GM12878 (cell line): ENCODE measurements around the gene NEBL. TPM values are rescaled to one million over a fixed set of nuclear protein-coding genes. Genes with fewer than 3 reads are reported as not detected.

Source experiments
- ATAC-seq: fragments of 200-7000 bp; cut with Tn5 transposase; 3 replicates; pipeline ENCODE4 v1.9.1; 2020; ENCODE audit warnings: mild to moderate bottlenecking, moderate library complexity
- BruUV-seq: library from RNA; stranded (reverse); fragments of 400-500 nt; replicated peaks from 2 replicates; lab custom pipeline; 2021; lab: Mats Ljungman, UMichigan
- CTCF ChIA-PET: fragments of 300-600 bp; sonication (Branson Sonifier 250); formaldehyde crosslinking; extraction: SDS; loops from one replicate; lab custom pipeline; 2021; ENCODE audit warnings: inconsistent platforms; lab: Yijun Ruan, JAX
- POLR2A ChIA-PET: fragments of 350-600 bp; formaldehyde crosslinking; extraction: SDS; loops from one replicate; lab custom pipeline; 2021; ENCODE audit warnings: inconsistent platforms; lab: Charles Lee
- RAD21 ChIA-PET: fragments of 300-600 bp; sonication (Branson Sonifier 250); formaldehyde crosslinking; loops from one replicate; lab custom pipeline; 2023; ENCODE audit warnings: antibody characterized with exemption; ENCODE audit not compliant: unreplicated experiment; lab: Charles Lee
- SMC1A ChIA-PET: fragments of 300-600 bp; sonication (Branson Sonifier 250); formaldehyde crosslinking; loops from one replicate; lab custom pipeline; 2023; ENCODE audit not compliant: unreplicated experiment, uncharacterized antibody; lab: Charles Lee
- DNase-seq: peaks from one replicate; pipeline ENCODE4 v3.0.0-alpha.2; 2011; ENCODE audit warnings: low read depth, low spot score
- FAIRE-seq: peaks from 3 replicates; lab custom pipeline; 2011; peaks lifted over from hg19 to GRCh38; lab: Jason Lieb, UNC
- H2AFZ ChIP-seq: 2 replicates; pipeline ENCODE4 v1.6.0; 2011; ENCODE audit warnings: low read depth, low read length, control low read depth; ENCODE audit not compliant: control insufficient read depth
- H3K27ac ChIP-seq: 2 replicates; pipeline ENCODE4 v1.5.1; 2011; ENCODE audit warnings: control low read depth; ENCODE audit not compliant: control insufficient read depth, insufficient read depth
- H3K27me3 ChIP-seq, 2 experiments: replicated peaks in 1 of 2; 2 replicates each; pipeline versions ENCODE4 v1.6.0 to v1.6.1; 2011; ENCODE audit warnings: low read length in 1 of 2; ENCODE audit not compliant: control insufficient read depth in 2 of 2, insufficient read depth in 2 of 2
- H3K36me3 ChIP-seq, 2 experiments: 2 replicates each; pipeline ENCODE4 v1.5.1; 2011; ENCODE audit warnings: low read length in 1 of 2; ENCODE audit not compliant: control insufficient read depth in 2 of 2, insufficient read depth in 2 of 2
- H3K4me1 ChIP-seq: 2 replicates; pipeline ENCODE4 v1.6.1; 2011; ENCODE audit warnings: mild to moderate bottlenecking, low read length, moderate library complexity, mixed read lengths; ENCODE audit not compliant: control insufficient read depth, insufficient read depth
- H3K4me2 ChIP-seq: 2 replicates; pipeline ENCODE4 v1.6.0; 2011; ENCODE audit warnings: control low read depth; ENCODE audit not compliant: control insufficient read depth, insufficient read depth
- H3K4me3 ChIP-seq: fragments of 200-600 bp; sonication (generic); 2 replicates; pipeline ENCODE4 v1.5.1; 2016
- H3K79me2 ChIP-seq: 2 replicates; pipeline ENCODE4 v1.6.0; 2011; ENCODE audit warnings: low read length; ENCODE audit not compliant: control insufficient read depth, insufficient read depth
- H3K9ac ChIP-seq: 2 replicates; pipeline ENCODE4 v1.8.0; 2011; ENCODE audit warnings: low read length, control low read depth, mixed read lengths; ENCODE audit not compliant: control insufficient read depth, insufficient read depth
- H3K9me3 ChIP-seq: replicated peaks from 3 replicates; pipeline ENCODE4 v1.5.1; 2011; ENCODE audit warnings: mild to moderate bottlenecking, low read length; ENCODE audit not compliant: control insufficient read depth, insufficient read depth
- H4K20me1 ChIP-seq: 2 replicates; pipeline ENCODE4 v1.6.0; 2011; ENCODE audit not compliant: control insufficient read depth, insufficient read depth
- CHD4 ChIP-seq: fragments of 200-600 bp; sonication (generic); IDR thresholded peaks from 2 replicates; pipeline ENCODE4 v1.6.1; 2016; ENCODE audit warnings: mild to moderate bottlenecking
- ETV6 ChIP-seq, 2 experiments: fragments of 450-650 bp in 1 of 2; IDR thresholded peaks in 1 of 2; conservative IDR thresholded peaks in 1 of 2; 2 replicates each; pipeline ENCODE4 v1.6.1; 2014; ENCODE audit warnings: antibody characterized with exemption in 1 of 2, borderline replicate concordance in 1 of 2, low read depth in 1 of 2, mild to moderate bottlenecking in 1 of 2, moderate library complexity in 1 of 2
- HDGF ChIP-seq: fragments of 450-650 bp; IDR thresholded peaks from 2 replicates; pipeline ENCODE4 v1.6.1; 2016; ENCODE audit warnings: antibody characterized with exemption
- JUND ChIP-seq: IDR thresholded peaks from 2 replicates; pipeline ENCODE4 v1.6.1; 2012; ENCODE audit warnings: low read depth, mild to moderate bottlenecking, low read length, improper control_type of control experiment, moderate library complexity
- KAT2A ChIP-seq: conservative IDR thresholded peaks from 2 replicates; pipeline ENCODE4 v1.6.1; 2011; ENCODE audit warnings: low read depth, low read length; ENCODE audit not compliant: control insufficient read depth
- MLLT1 ChIP-seq: fragments of 450-650 bp; IDR thresholded peaks from 2 replicates; pipeline ENCODE4 v1.6.1; 2016; ENCODE audit warnings: mild to moderate bottlenecking
- MXI1 ChIP-seq: fragments of 150-350 bp; IDR thresholded peaks from 2 replicates; pipeline ENCODE4 v1.6.1; 2011; ENCODE audit warnings: low read depth, mild to moderate bottlenecking, inconsistent platforms, low read length, improper control_type of control experiment
- MYB ChIP-seq: fragments of 150-350 bp; IDR thresholded peaks from 2 replicates; pipeline ENCODE4 v1.6.1; 2014; ENCODE audit warnings: mild to moderate bottlenecking, low read depth, low read length, borderline replicate concordance
- NFYB ChIP-seq: IDR thresholded peaks from 2 replicates; pipeline ENCODE4 v1.6.1; 2011; ENCODE audit warnings: low read depth, mild to moderate bottlenecking, low read length, improper control_type of control experiment, moderate library complexity; ENCODE audit not compliant: insufficient read depth
- POLR2A ChIP-seq: IDR thresholded peaks from 2 replicates; pipeline ENCODE4 v1.6.1; 2011; ENCODE audit warnings: low read depth, mild to moderate bottlenecking, low read length
- RBBP5 ChIP-seq: fragments of 200-600 bp; sonication (generic); conservative IDR thresholded peaks from 2 replicates; pipeline ENCODE4 v1.6.1; 2016
- RELA ChIP-seq: fragments of 450-650 bp; IDR thresholded peaks from 2 replicates; pipeline ENCODE4 v1.8.0; 2014; ENCODE audit warnings: borderline replicate concordance; ENCODE audit not compliant: partially characterized antibody
- RFX5 ChIP-seq: IDR thresholded peaks from 2 replicates; pipeline ENCODE4 v1.6.1; 2011; ENCODE audit warnings: low read depth, low read length, improper control_type of control experiment
- SKIL ChIP-seq: fragments of 450-650 bp; IDR thresholded peaks from 2 replicates; pipeline ENCODE4 v1.6.1; 2017; ENCODE audit warnings: mild to moderate bottlenecking, low read depth, inconsistent platforms; ENCODE audit not compliant: poor library complexity, severe bottlenecking
- SREBF1 ChIP-seq: IDR thresholded peaks from 2 replicates; pipeline ENCODE4 v1.6.1; 2012; ENCODE audit warnings: mild to moderate bottlenecking, low read length
- TCF3 ChIP-seq: IDR thresholded peaks from 2 replicates; pipeline ENCODE4 v1.6.1; 2012; ENCODE audit warnings: low read depth, mild to moderate bottlenecking, low read length, borderline replicate concordance; ENCODE audit not compliant: insufficient read depth
- WGBS: methylation state at CpG from one replicate; pipeline ENCODE4 v1.1.6; 2016; ENCODE audit warnings: low lambda C conversion rate; ENCODE audit not compliant: insufficient replicate concordance, insufficient coverage; ENCODE audit errors: missing lambda C conversion rate; 5-methylcytosine and 5-hydroxymethylcytosine counted together
- in situ Hi-C: fragments of 300-500 bp; cut with MboI; formaldehyde crosslinking; loops from 9 replicates; pipeline ENCODE4 v1.14.3; 2018; ENCODE audit warnings: mixed read lengths
- intact Hi-C: fragments of 100-400 bp; cut with micrococcal nuclease; formaldehyde crosslinking; loops from one replicate; pipeline ENCODE4 v1.14.2; 2022; ENCODE audit not compliant: unreplicated experiment
- polyA plus RNA-seq, 11 experiments: library from polyadenylated mRNA; depleted of rRNA in 4 of 11; unstranded in 6 of 11; stranded (reverse) in 5 of 11; fragments of >200 nt; fragmentation: Nextera tagmentation in 4 of 11; fragmentation: Illumina TruSeq in 1 of 11; extraction: Ambion mirVana in 4 of 11; extraction: Trizol in 1 of 11; gene quantifications; 1 replicate in 1 of 11; 2 replicates in 10 of 11; pipeline versions ENCODE4 v1.2.1 to v1.2.3, GENCODE V29; 2011 to 2016; ENCODE audit warnings: inconsistent platforms in 2 of 11, missing spikeins in 2 of 11, low read depth in 1 of 11
- total RNA-seq, 4 experiments: library from RNA; depleted of rRNA in 3 of 4; stranded (reverse); fragments of >200 nt in 3 of 4; fragmentation: Illumina TruSeq in 1 of 4; extraction: Trizol in 1 of 4; gene quantifications; 2 replicates each; pipeline versions ENCODE4 v1.2.1 to v1.2.3, GENCODE V29; 2013 to 2021

The NEBL gene
- total and polyA plus RNA-seq, 10 of the 15 experiments (the other 5 are each of a cell fraction or from before 2014, with no cell fraction given), result 0.04 to 0.56 (median 0.11) TPM; not detected in 6

DNA sequence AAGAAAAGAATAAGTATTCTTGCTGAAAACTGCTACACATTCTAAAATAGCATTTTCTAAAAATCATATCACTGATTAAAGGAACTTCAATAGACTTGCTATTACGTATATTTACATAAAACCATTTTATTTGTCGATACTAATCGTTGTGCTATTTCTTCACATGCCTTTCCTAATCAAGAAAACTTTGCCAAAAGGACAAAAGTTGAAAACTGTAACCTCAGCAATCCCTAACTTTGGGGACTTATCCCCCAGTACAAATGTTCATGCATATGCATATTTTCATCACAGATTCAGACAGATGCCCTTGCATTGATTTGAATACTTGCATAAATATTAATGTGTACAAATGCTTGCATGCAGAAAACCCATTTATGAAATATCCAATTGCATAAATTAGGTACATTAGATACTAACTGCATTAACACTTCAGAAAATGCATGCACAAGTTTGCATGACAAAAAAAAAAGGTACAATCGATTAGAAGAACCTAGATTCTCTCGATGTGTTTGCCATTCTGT lies 35.6 kb upstream of the NEBL start:
- POLR2A ChIA-PET, result no interaction called here
- no peak for FAIRE-seq

More for the DNA sequence above, 35.6 kb upstream of the NEBL start:
- no peaks in the 10 kb centered on the region for H3K36me3 ChIP-seq
- RAD21 ChIA-PET, result no interaction called here
- CTCF ChIA-PET, result no interaction called here
- H3K9ac ChIP-seq, result no peak overlapping the region
- no peaks in the 10 kb centered on the region for H4K20me1 ChIP-seq
- H3K4me3 ChIP-seq, result no peak overlapping the region
- ATAC-seq (no peak), DNase-seq (no peak)
- no peak overlapping the region for H3K4me2 ChIP-seq
- no peak for TF ChIP-seq MYB
- no peak for TF ChIP-seq TCF3
- no peak for TF ChIP-seq MLLT1
- no peak for TF ChIP-seq RFX5
- TF ChIP-seq JUND, result no peak
- no peak for TF ChIP-seq MXI1
- TF ChIP-seq POLR2A, result no peak
- no peak for TF ChIP-seq RBBP5
- no peak for TF ChIP-seq KAT2A
- no peak for TF ChIP-seq NFYB
- TF ChIP-seq HDGF, result no peak
- TF ChIP-seq RELA, result no peak
- TF ChIP-seq CHD4, result no peak
- no peak for TF ChIP-seq SREBF1
- TF ChIP-seq SKIL, result no peak
- TF ChIP-seq ETV6 (conservative IDR thresholded peaks at IDR 0.05 in 1 of 2, IDR thresholded peaks at IDR 0.05 in 1 of 2; ENCODE audit: borderline replicate concordance in 1 of 2, low read depth in 1 of 2), result no peak
- no peaks in the 10 kb centered on the region; the same call in 2 of the 3 replicates for H3K9me3 ChIP-seq
- no peaks in the 10 kb centered on the region for H3K27me3 ChIP-seq
- WGBS, result 74% methylated on average over 5 of the region's 5 CpGs
- H3K79me2 ChIP-seq, result no peaks in the 10 kb centered on the region
- no peak overlapping the region for H2AFZ ChIP-seq
- BruUV-seq, result no TSS peak
- intact Hi-C loops, result no loop called here
- no peak overlapping the region for H3K27ac ChIP-seq
- SMC1A ChIA-PET, result no interaction called here
- in situ Hi-C loops, result no loop called here
- H3K4me1 ChIP-seq, result no peaks in the 10 kb centered on the region
